ENCODE data around the gene CDAN1. TPM values are rescaled to one million over a fixed set of nuclear protein-coding genes. Genes with fewer than 3 reads are reported as not detected.

CDAN1 gene
- total and polyA plus RNA-seq, 2 donors from 2014 or later = 7.0 to 13.1 TPM

GRCh38 chr15:42750306-42750705 is 13.4 kb upstream of the CDAN1 start:
- intact Hi-C loops (cut with DNase I) = no loop called here
- H3K4me3 ChIP-seq (ENCODE audit: low read length in 3 of 3) = no peak overlapping the region
- DNase-seq (no peak), FAIRE-seq (no peak)
- no peaks in the 10 kb centered on the region for H3K4me1 ChIP-seq (ENCODE audit: control insufficient read depth in 2 of 3, insufficient read depth in 2 of 3, low read depth in 1 of 3, low read length in 3 of 3)
- H3K9ac ChIP-seq (ENCODE audit: low read length in 3 of 3) = no peak overlapping the region
- H3K27me3 ChIP-seq (ENCODE audit: control insufficient read depth, insufficient read depth, low read length) = no peaks in the 10 kb centered on the region
- peaks cover 3 to 4% (median 4%) of the 10 kb centered on the region in 3 donors for H3K36me3 ChIP-seq (ENCODE audit: control insufficient read depth in 2 of 3, insufficient read depth in 3 of 3, low read length in 3 of 3)
- no peaks in the 10 kb centered on the region for H3K9me3 ChIP-seq (ENCODE audit: control insufficient read depth in 2 of 3, insufficient read depth in 1 of 3, low read length in 3 of 3)
- TF ChIP-seq, protein P1, sequence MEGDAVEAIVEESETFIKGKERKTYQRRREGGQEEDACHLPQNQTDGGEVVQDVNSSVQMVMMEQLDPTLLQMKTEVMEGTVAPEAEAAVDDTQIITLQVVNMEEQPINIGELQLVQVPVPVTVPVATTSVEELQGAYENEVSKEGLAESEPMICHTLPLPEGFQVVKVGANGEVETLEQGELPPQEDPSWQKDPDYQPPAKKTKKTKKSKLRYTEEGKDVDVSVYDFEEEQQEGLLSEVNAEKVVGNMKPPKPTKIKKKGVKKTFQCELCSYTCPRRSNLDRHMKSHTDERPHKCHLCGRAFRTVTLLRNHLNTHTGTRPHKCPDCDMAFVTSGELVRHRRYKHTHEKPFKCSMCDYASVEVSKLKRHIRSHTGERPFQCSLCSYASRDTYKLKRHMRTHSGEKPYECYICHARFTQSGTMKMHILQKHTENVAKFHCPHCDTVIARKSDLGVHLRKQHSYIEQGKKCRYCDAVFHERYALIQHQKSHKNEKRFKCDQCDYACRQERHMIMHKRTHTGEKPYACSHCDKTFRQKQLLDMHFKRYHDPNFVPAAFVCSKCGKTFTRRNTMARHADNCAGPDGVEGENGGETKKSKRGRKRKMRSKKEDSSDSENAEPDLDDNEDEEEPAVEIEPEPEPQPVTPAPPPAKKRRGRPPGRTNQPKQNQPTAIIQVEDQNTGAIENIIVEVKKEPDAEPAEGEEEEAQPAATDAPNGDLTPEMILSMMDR (IDR thresholded peaks at IDR 0.05; ENCODE audit: borderline replicate concordance, extremely low read depth, insufficient read depth) = no peak
- H3K27ac ChIP-seq (ENCODE audit: low read depth in 2 of 2, low read length in 2 of 2) = no peak overlapping the region

DNA sequence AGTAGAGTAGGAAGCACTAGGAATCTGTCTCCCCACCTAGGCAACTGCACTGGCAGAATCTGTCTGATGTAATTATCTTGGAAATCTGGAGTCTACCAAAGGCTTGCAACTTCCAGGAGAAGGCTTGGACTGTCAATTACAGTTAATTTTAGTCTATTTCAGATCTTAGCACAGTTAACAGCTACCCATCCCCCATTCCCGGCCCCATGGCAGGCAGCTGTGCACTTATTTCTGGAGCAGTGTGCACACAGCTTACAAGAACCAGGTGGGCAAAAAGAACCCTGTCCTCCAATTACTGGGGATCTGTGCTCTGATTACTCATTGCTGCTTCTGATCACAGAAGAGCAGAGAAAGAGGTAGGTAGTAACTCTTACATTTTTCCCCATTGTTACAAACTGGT is 12.3 kb upstream of the CDAN1 start:
- Histone ChIP-seq H3K36me3 (ENCODE audit: control insufficient read depth in 2 of 3, insufficient read depth in 3 of 3, low read length in 3 of 3) (peaks cover 3 to 4% (median 4%) of the 10 kb centered on the region in 3 donors), H3K4me3 (ENCODE audit: low read length in 3 of 3) (no peak overlapping the region), H3K27ac (ENCODE audit: low read depth in 2 of 2, low read length in 2 of 2) (no peak overlapping the region), H3K27me3 (ENCODE audit: control insufficient read depth, insufficient read depth, low read length) (no peaks in the 10 kb centered on the region), H3K9ac (ENCODE audit: low read length in 3 of 3) (no peak overlapping the region), H3K4me1 (ENCODE audit: control insufficient read depth in 2 of 3, insufficient read depth in 2 of 3, low read depth in 1 of 3, low read length in 3 of 3) (no peaks in the 10 kb centered on the region), H3K9me3 (ENCODE audit: control insufficient read depth in 2 of 3, insufficient read depth in 1 of 3, low read length in 3 of 3) (no peaks in the 10 kb centered on the region)
- no peak for DNase-seq
- intact Hi-C loops (cut with DNase I) = no loop called here
- FAIRE-seq = no peak
- TF ChIP-seq, protein P1 (IDR thresholded peaks at IDR 0.05; ENCODE audit: borderline replicate concordance, extremely low read depth, insufficient read depth) = no peak

- H3K27ac ChIP-seq (ENCODE audit: low read depth in 2 of 2, low read length in 2 of 2) = no peak overlapping the region
- TF ChIP-seq, protein P1 (IDR thresholded peaks at IDR 0.05; ENCODE audit: borderline replicate concordance, extremely low read depth, insufficient read depth) = no peak
- FAIRE-seq (no peak), DNase-seq (no peak)
- H3K9me3 ChIP-seq (ENCODE audit: control insufficient read depth in 2 of 3, insufficient read depth in 1 of 3, low read length in 3 of 3) = no peaks in the 10 kb centered on the region
- H3K27me3 ChIP-seq (ENCODE audit: control insufficient read depth, insufficient read depth, low read length) = no peaks in the 10 kb centered on the region
- H3K4me3 ChIP-seq (ENCODE audit: low read length in 3 of 3) = no peak overlapping the region
- intact Hi-C loops (cut with DNase I) = no loop called here
- no peaks in the 10 kb centered on the region for H3K4me1 ChIP-seq (ENCODE audit: control insufficient read depth in 2 of 3, insufficient read depth in 2 of 3, low read depth in 1 of 3, low read length in 3 of 3)
- H3K9ac ChIP-seq (ENCODE audit: low read length in 3 of 3) = no peak overlapping the region
- peaks cover 0 to 3% (median 0%) of the 10 kb centered on the region in 3 donors for H3K36me3 ChIP-seq (ENCODE audit: control insufficient read depth in 2 of 3, insufficient read depth in 3 of 3, low read length in 3 of 3)
These were observed 7.3 kb upstream of the CDAN1 start for GRCh38 chr15:42744195-42744594.

DNA sequence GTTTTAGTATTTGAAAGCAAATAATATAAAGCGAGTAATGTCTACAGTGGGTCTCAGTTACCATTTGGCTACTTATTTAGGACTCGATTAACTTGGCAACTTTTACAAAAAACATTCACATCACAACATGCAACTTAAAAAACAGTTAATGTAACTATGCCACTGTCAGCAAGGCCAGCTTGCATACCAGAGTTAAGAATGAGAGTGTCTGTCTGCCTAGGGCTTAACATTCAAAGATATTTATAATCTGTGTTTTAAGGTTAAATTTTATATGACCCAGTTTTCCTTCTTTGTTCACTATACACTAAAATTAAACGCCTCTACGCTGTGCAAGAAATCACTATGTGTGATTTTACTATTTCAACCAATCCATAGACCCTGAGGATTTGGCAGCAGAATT is 5.2 kb upstream of the CDAN1 start:
- intact Hi-C loops (cut with DNase I) = no loop called here
- H3K27me3 ChIP-seq (ENCODE audit: control insufficient read depth, insufficient read depth, low read length) = no peaks in the 10 kb centered on the region
- TF ChIP-seq, protein P1 (IDR thresholded peaks at IDR 0.05; ENCODE audit: borderline replicate concordance, extremely low read depth, insufficient read depth) = no peak
- no peak overlapping the region for H3K4me3 ChIP-seq (ENCODE audit: low read length in 3 of 3)
- no peaks in the 10 kb centered on the region for H3K9me3 ChIP-seq (ENCODE audit: control insufficient read depth in 2 of 3, insufficient read depth in 1 of 3, low read length in 3 of 3)
- DNase-seq (no peak), FAIRE-seq (no peak)
- peaks cover 0 to 3% (median 0%) of the 10 kb centered on the region in 3 donors for H3K36me3 ChIP-seq (ENCODE audit: control insufficient read depth in 2 of 3, insufficient read depth in 3 of 3, low read length in 3 of 3)
- no peak overlapping the region for H3K27ac ChIP-seq (ENCODE audit: low read depth in 2 of 2, low read length in 2 of 2)
- H3K4me1 ChIP-seq (ENCODE audit: control insufficient read depth in 2 of 3, insufficient read depth in 2 of 3, low read depth in 1 of 3, low read length in 3 of 3) = peaks cover 0 to 3% (median 0%) of the 10 kb centered on the region in 3 donors
- H3K9ac ChIP-seq (ENCODE audit: low read length in 3 of 3) = no peak overlapping the region
